Measurements from ENCODE around the gene ARHGEF4. TPM values are rescaled to one million over a fixed set of nuclear protein-coding genes. Genes with fewer than 3 reads are reported as not detected.

The ARHGEF4 gene
- polyA plus RNA-seq, 4 donors, result 6.2 to 15.7 (median 7.8) TPM

DNA sequence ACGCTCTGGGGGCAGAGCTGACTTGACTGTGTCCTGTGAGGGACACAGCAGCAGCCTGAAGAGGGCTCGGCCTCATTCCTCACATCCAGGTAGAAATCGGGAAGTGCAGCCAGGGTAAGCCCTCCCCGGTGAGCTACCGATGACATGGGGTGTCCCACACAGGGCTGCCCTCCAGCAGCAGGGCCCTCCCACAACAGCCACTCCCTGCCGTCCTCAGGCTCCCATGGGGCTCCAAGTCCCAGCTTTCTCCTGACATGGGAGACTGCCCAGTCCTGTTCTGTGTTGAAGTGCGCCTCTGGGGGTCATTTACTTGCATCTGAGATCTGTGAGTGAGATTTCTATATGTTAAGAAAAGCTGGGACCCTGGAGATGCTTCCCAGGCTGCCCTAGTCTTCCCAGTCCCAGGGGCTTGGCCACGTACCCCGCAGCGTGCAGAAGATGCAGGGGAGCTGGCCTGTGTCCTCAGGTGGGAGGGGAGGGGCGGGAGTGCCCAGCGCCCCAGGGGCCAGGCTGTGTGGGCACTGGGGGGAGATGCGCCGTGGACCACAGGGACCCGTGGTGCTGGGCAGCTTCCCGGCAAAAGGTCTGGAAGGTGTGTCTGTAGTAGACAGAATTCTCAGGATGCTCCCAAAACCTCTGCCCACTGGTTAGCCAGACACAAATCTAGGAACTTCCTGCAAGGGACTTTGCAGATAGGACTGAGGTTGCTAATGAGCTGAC, 168.7 kb downstream of the ARHGEF4 start:
- no peak for DNase-seq (ENCODE audit: low read depth in 4 of 4, low spot score in 3 of 4)

DNA sequence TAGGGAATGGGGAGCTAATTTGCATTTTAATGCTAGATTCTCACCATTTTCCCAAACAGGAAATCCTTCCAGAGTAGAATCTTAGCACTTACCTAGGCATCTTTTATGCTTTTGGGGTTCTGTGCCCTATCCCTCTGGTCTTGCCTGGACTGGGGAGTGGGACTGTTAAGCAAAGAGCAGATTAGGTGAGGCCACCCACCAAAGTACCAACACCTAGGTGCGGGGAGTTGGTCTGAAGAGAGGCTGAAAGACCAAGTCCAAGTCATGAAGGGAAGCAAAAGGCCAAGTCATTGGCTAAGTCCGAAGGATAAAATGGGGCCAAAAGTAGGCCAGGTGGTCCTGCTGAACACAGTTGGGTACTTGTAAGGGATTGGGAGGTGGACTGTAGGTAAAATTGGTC, 169.8 kb downstream of the ARHGEF4 start:
- no peak for DNase-seq (ENCODE audit: low read depth in 4 of 4, low spot score in 3 of 4)

DNA sequence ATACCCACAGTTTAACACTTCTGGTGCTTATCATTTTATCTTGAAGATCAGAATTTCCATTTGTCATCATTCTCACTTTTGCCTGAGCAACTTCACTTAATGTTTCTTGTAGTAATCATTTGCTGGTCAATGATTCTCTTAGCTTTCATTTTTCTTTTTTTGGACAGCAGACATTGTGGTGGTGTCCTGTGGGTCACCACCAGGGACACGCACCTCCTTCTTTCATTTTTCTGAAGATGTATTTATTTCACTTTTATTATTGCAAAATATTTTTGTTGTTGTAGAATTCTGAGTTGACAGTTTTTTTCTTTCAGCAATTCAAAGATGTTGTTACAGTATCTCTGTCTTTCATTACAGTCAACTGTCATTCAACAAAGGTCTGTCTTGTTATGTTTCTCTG, 172.3 kb downstream of the ARHGEF4 start:
- DNase-seq (ENCODE audit: low read depth in 4 of 4, low spot score in 3 of 4), result no peak

DNA sequence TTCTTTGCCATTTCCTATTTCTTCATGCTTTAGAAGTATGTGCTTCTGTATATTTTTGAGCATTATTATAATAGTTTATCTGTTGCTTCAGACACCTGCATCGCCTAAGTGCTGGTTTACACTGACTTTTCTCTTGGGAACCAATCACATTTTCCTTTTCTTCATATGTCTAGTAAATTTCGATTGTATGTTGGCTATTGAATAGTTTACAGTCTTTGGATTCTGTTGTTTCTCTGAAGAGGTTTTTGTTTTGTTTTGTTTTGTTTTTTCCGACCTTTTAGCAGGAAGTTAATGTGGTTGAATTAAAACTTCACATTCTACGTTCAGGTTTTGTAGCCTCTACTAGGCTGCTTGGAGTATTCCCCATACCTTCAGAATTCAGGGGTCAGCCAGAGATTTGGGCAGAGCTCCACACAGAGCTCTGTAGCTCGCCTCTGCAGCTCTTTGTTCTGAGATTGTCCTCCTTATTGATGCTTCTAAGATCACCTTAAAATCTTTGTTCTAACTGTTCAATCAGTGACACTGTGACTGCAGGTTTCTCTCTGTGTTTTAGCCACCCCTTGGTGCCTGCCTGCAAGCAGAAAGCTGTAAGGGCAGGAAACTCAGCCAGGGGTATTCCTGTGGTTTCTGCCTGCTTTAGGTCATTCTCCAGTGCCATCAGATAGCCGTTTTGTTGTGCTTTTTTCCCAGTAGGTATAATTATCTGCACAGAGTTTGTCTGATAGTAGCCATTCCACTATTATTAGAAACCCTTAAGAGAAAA, 173.2 kb downstream of the ARHGEF4 start:
- no peak for DNase-seq (ENCODE audit: low read depth in 4 of 4, low spot score in 3 of 4)

DNA sequence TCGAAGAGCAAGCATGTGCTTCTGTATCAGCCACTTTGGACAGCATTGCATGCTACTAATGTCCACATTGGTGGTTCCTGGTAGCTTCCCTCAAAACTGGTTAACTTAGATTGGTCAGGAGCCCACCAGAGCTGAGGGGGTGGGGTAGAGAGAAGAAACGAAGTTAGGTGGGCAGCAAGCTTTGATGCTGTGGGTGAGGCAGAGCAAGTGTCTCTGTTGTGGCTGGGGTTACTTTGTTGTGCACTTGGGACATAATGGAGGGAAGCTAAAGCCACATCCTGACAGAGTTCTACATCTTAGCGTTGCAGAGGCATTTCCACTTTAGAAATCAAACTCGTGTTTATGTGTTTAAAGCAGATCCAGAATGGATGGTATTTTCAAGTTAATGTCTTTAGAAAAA, 173.9 kb downstream of the ARHGEF4 start:
- no peak for DNase-seq (ENCODE audit: low read depth in 4 of 4, low spot score in 3 of 4)

DNA sequence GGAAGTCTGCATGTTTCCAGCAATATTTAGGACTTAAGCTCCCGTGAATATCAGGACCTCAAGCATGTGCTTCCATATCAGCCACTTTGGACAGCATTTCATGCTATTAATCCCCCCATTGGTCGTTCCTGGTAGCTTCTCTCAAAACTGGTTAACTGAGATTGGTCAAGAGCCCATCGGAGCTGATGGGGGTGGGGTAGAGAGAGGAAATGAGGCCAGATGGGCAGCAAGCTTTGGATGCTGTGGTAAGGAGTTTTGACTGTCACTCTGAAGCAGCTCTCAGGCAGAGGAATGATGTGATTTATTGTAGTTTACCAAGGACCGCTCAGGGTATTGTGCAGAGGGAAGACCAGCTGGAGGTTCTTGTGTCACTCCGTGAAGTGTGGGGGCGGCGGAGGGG, 174.8 kb downstream of the ARHGEF4 start:
- DNase-seq (ENCODE audit: low read depth in 4 of 4, low spot score in 3 of 4), result no peak

DNA sequence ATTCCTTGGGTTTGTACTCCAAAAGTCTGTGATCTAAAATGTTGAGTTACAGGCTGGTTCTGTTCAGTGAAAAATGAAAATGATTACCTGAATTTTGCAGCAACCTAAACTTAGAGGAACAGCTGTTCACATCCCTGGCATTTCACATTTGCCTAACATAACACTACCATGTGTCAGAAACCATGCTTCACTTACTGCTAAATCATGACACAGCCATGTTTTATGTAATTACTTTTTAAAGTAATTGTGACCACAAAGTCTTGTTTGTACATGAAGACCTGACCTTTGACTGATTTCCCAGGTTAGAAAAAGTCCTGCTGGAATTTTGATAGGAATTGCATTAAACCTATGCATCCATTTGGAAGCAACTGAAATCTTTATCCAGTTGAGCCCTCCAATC, 177.4 kb downstream of the ARHGEF4 start:
- no peak for DNase-seq (ENCODE audit: low read depth in 4 of 4, low spot score in 3 of 4)

DNA sequence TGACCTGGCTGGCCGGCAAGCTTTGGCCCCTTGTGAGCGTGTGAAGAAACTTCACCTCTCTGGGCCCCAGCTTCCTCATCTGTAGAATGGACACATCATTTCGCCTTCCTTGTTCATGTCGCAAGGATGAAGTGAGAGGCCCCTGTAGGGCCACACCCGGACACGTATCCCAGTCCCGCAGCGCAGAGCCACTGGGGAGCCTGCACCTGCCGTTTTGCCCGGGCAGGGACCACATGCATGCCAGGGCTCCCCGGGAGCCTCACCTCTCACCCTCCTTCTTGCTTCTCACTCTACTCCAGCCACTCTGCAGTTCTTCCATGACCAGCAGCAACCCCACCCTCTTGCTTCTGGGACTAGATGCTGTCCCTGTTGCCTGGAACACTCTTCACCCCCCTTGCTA, 179.1 kb downstream of the ARHGEF4 start:
- DNase-seq (ENCODE audit: low read depth in 4 of 4, low spot score in 3 of 4), result no peak

GRCh38 chr2:131016826-131017741, 180.4 kb downstream of the ARHGEF4 start:
- no peak for DNase-seq (ENCODE audit: low read depth in 4 of 4, low spot score in 3 of 4)

GRCh38 chr2:131022731-131023130, 186.0 kb downstream of the ARHGEF4 start:
- DNase-seq (ENCODE audit: low read depth in 4 of 4, low spot score in 3 of 4), result no peak

DNA sequence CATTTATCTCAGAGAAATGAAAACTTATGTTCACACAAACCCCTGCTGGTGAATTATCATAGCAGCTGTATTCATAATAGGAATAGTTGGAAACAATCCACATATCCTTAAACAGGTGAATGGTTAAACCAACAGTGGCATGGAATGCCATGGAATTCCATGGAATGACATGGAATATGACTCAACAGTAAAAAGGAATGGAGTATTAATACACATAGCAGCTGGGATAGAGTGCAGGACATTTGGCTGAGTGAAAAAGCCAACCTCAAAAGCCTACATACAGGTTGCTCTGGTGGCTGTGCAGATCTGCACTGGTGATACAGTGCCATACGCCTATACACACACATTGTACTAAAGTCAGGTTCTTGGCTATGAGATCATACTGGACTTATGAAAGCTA, 187.0 kb downstream of the ARHGEF4 start:
- DNase-seq (ENCODE audit: low read depth in 4 of 4, low spot score in 3 of 4), result no peak

DNA sequence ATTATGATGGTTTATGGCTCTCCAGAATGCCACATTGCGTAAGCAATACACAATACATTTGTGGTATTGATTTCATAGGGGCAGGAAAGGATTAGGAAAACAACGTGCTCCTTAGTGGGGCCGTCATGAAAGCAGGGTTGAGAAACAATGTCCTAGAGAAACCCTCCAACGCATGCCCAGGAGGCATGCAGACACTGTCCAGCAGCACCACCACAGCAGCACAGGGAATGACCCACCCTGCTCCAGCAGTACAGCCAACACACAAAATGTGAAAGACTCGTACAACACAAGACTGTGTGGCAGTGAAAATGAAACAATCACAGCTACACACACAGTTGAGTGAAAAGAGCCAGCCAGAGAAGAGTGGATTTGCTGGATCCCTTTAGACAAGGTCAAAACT, 190.2 kb downstream of the ARHGEF4 start:
- DNase-seq (ENCODE audit: low read depth in 4 of 4, low spot score in 3 of 4), result no peak

DNA sequence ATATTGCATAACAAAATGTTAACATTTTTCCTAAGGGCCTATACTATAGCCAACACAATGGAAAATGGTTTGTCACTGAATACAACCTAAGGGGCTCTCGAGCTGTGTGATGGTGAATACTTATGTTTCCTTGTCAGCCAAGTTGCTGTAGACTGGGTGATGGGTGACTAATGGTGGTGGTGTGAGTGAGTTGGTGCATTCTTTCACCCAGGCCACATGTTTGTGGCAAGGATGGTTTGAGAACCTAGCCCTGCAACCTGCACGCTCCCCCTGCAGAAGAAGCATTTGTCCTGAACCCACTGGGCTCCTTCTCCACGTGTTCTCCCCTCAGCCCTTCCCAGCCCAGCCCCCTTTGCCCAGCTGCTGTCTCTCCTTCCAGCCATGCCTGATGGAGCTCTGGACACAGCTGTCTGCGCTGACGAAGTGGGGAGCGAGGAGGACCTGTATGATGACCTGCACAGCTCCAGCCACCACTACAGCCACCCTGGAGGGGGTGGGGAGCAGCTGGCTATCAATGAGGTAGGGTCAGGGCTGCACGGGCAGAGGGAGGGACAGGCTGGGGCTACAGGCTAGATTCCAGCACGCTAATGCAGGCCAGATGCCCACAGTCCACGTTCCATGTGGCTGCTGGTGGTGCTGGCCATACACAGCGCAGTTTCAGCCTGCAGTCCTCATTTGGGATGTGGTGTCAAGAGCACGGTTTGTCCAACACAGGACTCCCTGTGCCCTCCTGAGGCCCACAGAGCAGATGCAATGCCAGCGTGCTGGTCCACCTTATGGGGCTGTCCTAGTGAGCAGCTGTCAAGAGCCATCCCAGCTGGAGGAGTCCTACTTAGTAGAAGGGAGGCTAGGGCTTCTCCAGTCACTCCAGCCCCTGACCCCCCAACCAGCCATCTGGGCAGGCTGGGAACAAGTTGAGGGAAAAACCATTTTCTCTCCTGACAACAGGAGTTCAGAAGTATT, 191.1 kb downstream of the ARHGEF4 start:
- DNase-seq (ENCODE audit: low read depth in 4 of 4, low spot score in 3 of 4), result no peak

DNA sequence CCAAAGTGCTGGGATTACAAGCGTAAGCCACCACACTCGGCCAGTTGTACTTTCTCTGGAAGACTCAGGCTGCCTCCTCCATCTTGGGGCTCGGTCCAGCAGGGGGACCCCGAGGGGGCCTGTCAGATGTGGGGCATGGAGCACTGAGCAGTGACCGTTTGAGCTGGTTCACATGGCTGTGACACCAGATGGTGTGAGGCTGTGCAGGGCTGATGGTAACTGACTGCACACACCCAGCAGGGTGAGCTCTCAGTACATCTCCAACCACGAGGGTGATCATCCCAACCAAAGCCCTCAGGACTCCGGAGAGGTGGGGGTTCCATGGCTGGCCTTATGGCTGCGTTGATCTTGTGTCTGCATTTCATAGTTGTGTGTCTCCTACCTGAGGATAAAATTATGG, 193.1 kb downstream of the ARHGEF4 start:
- DNase-seq (ENCODE audit: low read depth in 4 of 4, low spot score in 3 of 4), result no peak

DNA sequence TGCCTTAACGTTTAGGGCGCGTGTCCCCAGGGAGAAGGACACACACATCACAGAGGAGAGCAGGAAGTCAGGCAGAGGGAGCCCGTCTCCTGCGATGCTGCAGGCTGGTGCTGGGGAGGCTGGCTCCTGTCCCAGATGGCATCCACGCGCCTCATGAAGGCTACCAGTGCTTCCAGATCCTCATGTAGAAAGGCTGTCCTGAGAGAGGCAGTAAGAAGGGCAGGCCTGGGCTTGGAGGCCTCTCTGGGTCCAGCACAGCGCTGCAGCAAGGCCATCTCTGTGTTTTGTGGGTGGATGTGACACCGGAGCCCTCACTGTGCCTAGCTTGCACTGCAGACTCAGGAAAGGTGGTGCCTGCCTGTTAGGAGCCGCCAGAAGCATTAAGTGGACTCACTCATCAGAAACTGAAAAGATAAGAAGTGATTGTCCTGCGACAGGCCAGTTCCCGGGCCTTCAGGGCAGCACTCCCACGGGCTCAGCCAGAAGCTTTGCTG, 193.8 kb downstream of the ARHGEF4 start:
- DNase-seq (ENCODE audit: low read depth in 4 of 4, low spot score in 3 of 4), result no peak

GRCh38 chr2:131031431-131031841, 194.7 kb downstream of the ARHGEF4 start:
- no peak for DNase-seq (ENCODE audit: low read depth in 4 of 4, low spot score in 3 of 4)

- no peak for DNase-seq (ENCODE audit: low read depth in 4 of 4, low spot score in 3 of 4)
Measured at GRCh38 chr2:131031875-131032274, 195.2 kb downstream of the ARHGEF4 start.

DNA sequence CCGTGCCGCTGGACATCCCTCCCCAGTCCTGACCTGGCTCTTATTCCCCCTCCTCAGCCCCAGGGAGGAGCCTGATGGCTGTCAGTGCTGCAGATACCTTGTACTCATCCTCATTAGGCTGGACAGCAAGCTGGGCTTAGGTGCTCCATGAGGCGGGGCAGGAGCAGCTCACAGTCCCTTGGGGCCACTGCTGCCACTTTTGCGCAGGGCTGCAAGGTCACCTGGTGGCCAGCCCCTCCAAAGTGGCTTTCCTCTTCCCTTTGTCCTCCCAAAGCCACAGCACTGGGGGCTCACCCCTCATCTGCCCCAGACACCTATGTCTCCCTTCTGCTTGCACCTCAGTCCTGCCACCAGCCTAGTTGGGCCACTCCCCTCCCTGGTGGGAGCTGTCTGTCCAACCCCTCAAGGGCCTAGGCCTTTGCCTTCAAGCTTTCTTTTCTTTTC, 195.7 kb downstream of the ARHGEF4 start:
- DNase-seq (ENCODE audit: low read depth in 4 of 4, low spot score in 3 of 4), result no peak

DNA sequence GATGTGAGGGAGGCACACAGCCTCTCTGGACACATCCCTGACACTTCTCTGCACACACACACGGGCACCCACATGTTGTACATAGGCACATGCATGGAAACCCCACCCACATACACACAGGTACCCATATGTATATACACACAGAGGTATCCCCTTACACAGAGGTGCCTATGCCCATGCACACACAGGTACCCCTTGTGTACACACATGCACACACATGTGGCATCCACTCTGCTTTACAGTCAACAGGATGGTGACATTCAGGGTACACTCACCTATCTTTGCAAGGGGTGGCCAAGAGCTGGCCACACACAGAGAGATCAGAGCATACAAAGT, 197.0 kb downstream of the ARHGEF4 start:
- no peak for DNase-seq (ENCODE audit: low read depth in 4 of 4, low spot score in 3 of 4)
